ENCODE results near the gene GPC6.

GPC6 gene

GRCh38 chr13:94050039-94050438 is 823.4 kb downstream of the GPC6 start:
- no peak for TF ChIP-seq ZNF274 (IDR thresholded peaks at IDR 0.05; ENCODE audit: low read depth, low read length)
- no peak overlapping the region for H3K4me3 ChIP-seq (ENCODE audit: low read length)

GRCh38 chr13:94050686-94051085 is 824.1 kb downstream of the GPC6 start:
- TF ChIP-seq ZNF274 (IDR thresholded peaks at IDR 0.05; ENCODE audit: low read depth, low read length): no peak
- H3K4me3 ChIP-seq (ENCODE audit: low read length): no peak overlapping the region

GRCh38 chr13:94053986-94054593 is 827.5 kb downstream of the GPC6 start:
- no peak overlapping the region for H3K4me3 ChIP-seq (ENCODE audit: low read length)
- TF ChIP-seq ZNF274 (IDR thresholded peaks at IDR 0.05; ENCODE audit: low read depth, low read length): no peak

- no peak for TF ChIP-seq ZNF274 (IDR thresholded peaks at IDR 0.05; ENCODE audit: low read depth, low read length)
- H3K4me3 ChIP-seq (ENCODE audit: low read length): no peak overlapping the region
Measured at GRCh38 chr13:94056362-94056990, 829.9 kb downstream of the GPC6 start.

GRCh38 chr13:94057618-94058186 is 831.1 kb downstream of the GPC6 start:
- H3K4me3 ChIP-seq (ENCODE audit: low read length): no peak overlapping the region
- no peak for TF ChIP-seq ZNF274 (IDR thresholded peaks at IDR 0.05; ENCODE audit: low read depth, low read length)

- H3K4me3 ChIP-seq (ENCODE audit: low read length): no peak overlapping the region
- no peak for TF ChIP-seq ZNF274 (IDR thresholded peaks at IDR 0.05; ENCODE audit: low read depth, low read length)
Measured at GRCh38 chr13:94058821-94059360, 832.3 kb downstream of the GPC6 start.

GRCh38 chr13:94061301-94061700 is 834.7 kb downstream of the GPC6 start:
- H3K4me3 ChIP-seq (ENCODE audit: low read length): no peak overlapping the region
- no peak for TF ChIP-seq ZNF274 (IDR thresholded peaks at IDR 0.05; ENCODE audit: low read depth, low read length)

GRCh38 chr13:94063096-94063495 is 836.5 kb downstream of the GPC6 start:
- no peak overlapping the region for H3K4me3 ChIP-seq (ENCODE audit: low read length)
- TF ChIP-seq ZNF274 (IDR thresholded peaks at IDR 0.05; ENCODE audit: low read depth, low read length): no peak

GRCh38 chr13:94063848-94064247 is 837.2 kb downstream of the GPC6 start:
- H3K4me3 ChIP-seq (ENCODE audit: low read length): no peak overlapping the region
- no peak for TF ChIP-seq ZNF274 (IDR thresholded peaks at IDR 0.05; ENCODE audit: low read depth, low read length)

GRCh38 chr13:94065741-94066140 is 839.1 kb downstream of the GPC6 start:
- no peak for TF ChIP-seq ZNF274 (IDR thresholded peaks at IDR 0.05; ENCODE audit: low read depth, low read length)
- H3K4me3 ChIP-seq (ENCODE audit: low read length): no peak overlapping the region

GRCh38 chr13:94073007-94073744 is 846.6 kb downstream of the GPC6 start:
- no peak for TF ChIP-seq ZNF274 (IDR thresholded peaks at IDR 0.05; ENCODE audit: low read depth, low read length)

GRCh38 chr13:94079876-94080275 is 853.3 kb downstream of the GPC6 start:
- no peak overlapping the region for H3K4me3 ChIP-seq (ENCODE audit: low read length)

More at GRCh38 chr13:94073007-94073744, 846.6 kb downstream of the GPC6 start:
- no peak overlapping the region for H3K4me3 ChIP-seq (ENCODE audit: low read length)

GRCh38 chr13:94080527-94080926 is 853.9 kb downstream of the GPC6 start:
- TF ChIP-seq ZNF274 (IDR thresholded peaks at IDR 0.05; ENCODE audit: low read depth, low read length): no peak
- H3K4me3 ChIP-seq (ENCODE audit: low read length): no peak overlapping the region

More at GRCh38 chr13:94079876-94080275, 853.3 kb downstream of the GPC6 start:
- TF ChIP-seq ZNF274 (IDR thresholded peaks at IDR 0.05; ENCODE audit: low read depth, low read length): no peak

- TF ChIP-seq ZNF274 (IDR thresholded peaks at IDR 0.05; ENCODE audit: low read depth, low read length): no peak
- H3K4me3 ChIP-seq (ENCODE audit: low read length): no peak overlapping the region
Measured at GRCh38 chr13:94087100-94087499, 860.5 kb downstream of the GPC6 start.

Data from GM08714 (cell line).